ENCODE data around the gene ANKRD44.

The ANKRD44 gene

GRCh38 chr2:197089655-197090054 is 220.9 kb downstream of the ANKRD44 start:
- H3K79me2 ChIP-seq (ENCODE audit: control insufficient read depth, insufficient read depth, low read length, poor library complexity): no peaks in the 10 kb centered on the region
- H2BK120ac ChIP-seq (ENCODE audit: insufficient read depth, low read length, poor library complexity): no peak overlapping the region
- H3K23ac ChIP-seq (ENCODE audit: low read length): no peak overlapping the region
- peak overlapping the region; percentile 11 for H3K4me2 ChIP-seq (ENCODE audit: low read length)
- H3K36me3 ChIP-seq (ENCODE audit: control insufficient read depth in 1 of 2, insufficient read depth in 2 of 2, low read length in 2 of 2): no peaks in the 10 kb centered on the region
- H4K8ac ChIP-seq (ENCODE audit: low read depth, low read length): no peak overlapping the region
- no peak overlapping the region for H3K4ac ChIP-seq (ENCODE audit: low read depth, low read length)
- no peak overlapping the region for H2BK5ac ChIP-seq (ENCODE audit: low read depth, low read length, poor library complexity)
- no peak overlapping the region for H3K4me3 ChIP-seq (ENCODE audit: low read depth, low read length)
- no peak overlapping the region for H2AFZ ChIP-seq (ENCODE audit: insufficient read depth, low read length, poor library complexity)
- peak; percentile 5 to 26 for DNase-seq
- no peaks in the 10 kb centered on the region for H3K27me3 ChIP-seq (ENCODE audit: insufficient read depth, low read length)
- H3K79me1 ChIP-seq (ENCODE audit: low read length): peaks cover 4% of the 10 kb centered on the region
- peak overlapping the region; percentile 16 for H3K27ac ChIP-seq (ENCODE audit: low read depth, low read length)
- no peak overlapping the region for H4K91ac ChIP-seq (ENCODE audit: low read depth, low read length)
- no peak overlapping the region for H3K18ac ChIP-seq (ENCODE audit: low read length)
- H2BK12ac ChIP-seq (ENCODE audit: low read length): no peak overlapping the region
- H3K4me1 ChIP-seq (ENCODE audit: control insufficient read depth in 1 of 2, insufficient read depth in 2 of 2, low read length in 2 of 2): peaks cover 9 to 13% of the 10 kb centered on the region in 2 experiments
- H2AK5ac ChIP-seq (ENCODE audit: low read length): no peak overlapping the region
- H3K9me3 ChIP-seq (ENCODE audit: insufficient read depth, low read depth, low read length): no peaks in the 10 kb centered on the region
- no peak overlapping the region for H3K9ac ChIP-seq (ENCODE audit: low read length)
- H4K12ac ChIP-seq (ENCODE audit: low read depth, low read length): no peak overlapping the region
- H3K14ac ChIP-seq (ENCODE audit: low read length): no peak overlapping the region
- WGBS (ENCODE audit: extremely low coverage, insufficient coverage, insufficient read length): no CpG with 5 or more reads among the region's 2 CpGs

- H4K12ac ChIP-seq (ENCODE audit: low read depth, low read length): no peak overlapping the region
- H3K36me3 ChIP-seq (ENCODE audit: control insufficient read depth in 1 of 2, insufficient read depth in 2 of 2, low read length in 2 of 2): no peaks in the 10 kb centered on the region
- H3K27ac ChIP-seq (ENCODE audit: low read depth, low read length): peak overlapping the region; percentile 54
- H3K14ac ChIP-seq (ENCODE audit: low read length): no peak overlapping the region
- peaks cover 9 to 13% of the 10 kb centered on the region in 2 experiments for H3K4me1 ChIP-seq (ENCODE audit: control insufficient read depth in 1 of 2, insufficient read depth in 2 of 2, low read length in 2 of 2)
- no peak overlapping the region for H3K18ac ChIP-seq (ENCODE audit: low read length)
- H2BK12ac ChIP-seq (ENCODE audit: low read length): no peak overlapping the region
- no peak overlapping the region for H3K4me2 ChIP-seq (ENCODE audit: low read length)
- no peak overlapping the region for H2AK5ac ChIP-seq (ENCODE audit: low read length)
- H3K9me3 ChIP-seq (ENCODE audit: insufficient read depth, low read depth, low read length): no peaks in the 10 kb centered on the region
- no peak overlapping the region for H3K4ac ChIP-seq (ENCODE audit: low read depth, low read length)
- peaks cover 4% of the 10 kb centered on the region for H3K79me1 ChIP-seq (ENCODE audit: low read length)
- no peak overlapping the region for H2AFZ ChIP-seq (ENCODE audit: insufficient read depth, low read length, poor library complexity)
- DNase-seq: peak in 1 of 2 donors; percentile 47
- WGBS (ENCODE audit: extremely low coverage, insufficient coverage, insufficient read length): no CpG with 5 or more reads among the region's 5 CpGs
- no peak overlapping the region for H3K9ac ChIP-seq (ENCODE audit: low read length)
- H2BK5ac ChIP-seq (ENCODE audit: low read depth, low read length, poor library complexity): no peak overlapping the region
- H3K27me3 ChIP-seq (ENCODE audit: insufficient read depth, low read length): no peaks in the 10 kb centered on the region
- H4K8ac ChIP-seq (ENCODE audit: low read depth, low read length): no peak overlapping the region
- H3K79me2 ChIP-seq (ENCODE audit: control insufficient read depth, insufficient read depth, low read length, poor library complexity): no peaks in the 10 kb centered on the region
- no peak overlapping the region for H2BK120ac ChIP-seq (ENCODE audit: insufficient read depth, low read length, poor library complexity)
- H4K91ac ChIP-seq (ENCODE audit: low read depth, low read length): no peak overlapping the region
- no peak overlapping the region for H3K23ac ChIP-seq (ENCODE audit: low read length)
- no peak overlapping the region for H3K4me3 ChIP-seq (ENCODE audit: low read depth, low read length)
Observed at GRCh38 chr2:197088694-197089093, 221.9 kb downstream of the ANKRD44 start.

- Histone ChIP-seq H3K79me2 (ENCODE audit: control insufficient read depth, insufficient read depth, low read length, poor library complexity) (no peaks in the 10 kb centered on the region), H3K4ac (ENCODE audit: low read depth, low read length) (no peak overlapping the region), H2BK5ac (ENCODE audit: low read depth, low read length, poor library complexity) (no peak overlapping the region), H4K91ac (ENCODE audit: low read depth, low read length) (no peak overlapping the region), H2BK120ac (ENCODE audit: insufficient read depth, low read length, poor library complexity) (no peak overlapping the region), H3K9ac (ENCODE audit: low read length) (no peak overlapping the region), H4K12ac (ENCODE audit: low read depth, low read length) (no peak overlapping the region), H3K79me1 (ENCODE audit: low read length) (peaks cover 2% of the 10 kb centered on the region), H3K4me3 (ENCODE audit: low read depth, low read length) (no peak overlapping the region), H3K9me3 (ENCODE audit: insufficient read depth, low read depth, low read length) (no peaks in the 10 kb centered on the region), H2AFZ (ENCODE audit: insufficient read depth, low read length, poor library complexity) (no peak overlapping the region), H2AK5ac (ENCODE audit: low read length) (no peak overlapping the region), H3K14ac (ENCODE audit: low read length) (no peak overlapping the region), H2BK12ac (ENCODE audit: low read length) (no peak overlapping the region), H3K23ac (ENCODE audit: low read length) (no peak overlapping the region), H4K8ac (ENCODE audit: low read depth, low read length) (no peak overlapping the region), H3K36me3 (ENCODE audit: control insufficient read depth in 1 of 2, insufficient read depth in 2 of 2, low read length in 2 of 2) (no peaks in the 10 kb centered on the region), H3K4me2 (ENCODE audit: low read length) (no peak overlapping the region), H3K18ac (ENCODE audit: low read length) (no peak overlapping the region), H3K4me1 (ENCODE audit: control insufficient read depth in 1 of 2, insufficient read depth in 2 of 2, low read length in 2 of 2) (peaks cover 9 to 13% of the 10 kb centered on the region in 2 experiments), H3K27ac (ENCODE audit: low read depth, low read length) (no peak overlapping the region), H3K27me3 (ENCODE audit: insufficient read depth, low read length) (no peaks in the 10 kb centered on the region)
- WGBS (ENCODE audit: extremely low coverage, insufficient coverage, insufficient read length): no CpG with 5 or more reads among the region's 4 CpGs
- peak in 1 of 2 donors; percentile 14 for DNase-seq
Observed at GRCh38 chr2:197086500-197086899, 224.1 kb downstream of the ANKRD44 start.

- H3K4me1 ChIP-seq (ENCODE audit: control insufficient read depth in 1 of 2, insufficient read depth in 2 of 2, low read length in 2 of 2): peaks cover 2 to 8% of the 10 kb centered on the region in 2 experiments
- H2BK5ac ChIP-seq (ENCODE audit: low read depth, low read length, poor library complexity): no peak overlapping the region
- no peak overlapping the region for H3K23ac ChIP-seq (ENCODE audit: low read length)
- no peaks in the 10 kb centered on the region for H3K79me2 ChIP-seq (ENCODE audit: control insufficient read depth, insufficient read depth, low read length, poor library complexity)
- H3K27me3 ChIP-seq (ENCODE audit: insufficient read depth, low read length): no peaks in the 10 kb centered on the region
- WGBS (ENCODE audit: extremely low coverage, insufficient coverage, insufficient read length): no CpG with 5 or more reads among the region's 5 CpGs
- H4K12ac ChIP-seq (ENCODE audit: low read depth, low read length): no peak overlapping the region
- no peak overlapping the region for H4K8ac ChIP-seq (ENCODE audit: low read depth, low read length)
- H3K14ac ChIP-seq (ENCODE audit: low read length): no peak overlapping the region
- no peak overlapping the region for H2AFZ ChIP-seq (ENCODE audit: insufficient read depth, low read length, poor library complexity)
- no peaks in the 10 kb centered on the region for H3K79me1 ChIP-seq (ENCODE audit: low read length)
- no peak overlapping the region for H3K18ac ChIP-seq (ENCODE audit: low read length)
- no peak overlapping the region for H3K9ac ChIP-seq (ENCODE audit: low read length)
- H4K91ac ChIP-seq (ENCODE audit: low read depth, low read length): no peak overlapping the region
- no peak overlapping the region for H2AK5ac ChIP-seq (ENCODE audit: low read length)
- peak overlapping the region; percentile 88 for H2BK12ac ChIP-seq (ENCODE audit: low read length)
- H3K9me3 ChIP-seq (ENCODE audit: insufficient read depth, low read depth, low read length): no peaks in the 10 kb centered on the region
- no peak overlapping the region for H3K4me3 ChIP-seq (ENCODE audit: low read depth, low read length)
- no peaks in the 10 kb centered on the region for H3K36me3 ChIP-seq (ENCODE audit: control insufficient read depth in 1 of 2, insufficient read depth in 2 of 2, low read length in 2 of 2)
- H3K27ac ChIP-seq (ENCODE audit: low read depth, low read length): no peak overlapping the region
- no peak overlapping the region for H3K4ac ChIP-seq (ENCODE audit: low read depth, low read length)
- no peak overlapping the region for H3K4me2 ChIP-seq (ENCODE audit: low read length)
- no peak overlapping the region for H2BK120ac ChIP-seq (ENCODE audit: insufficient read depth, low read length, poor library complexity)
- no peak for DNase-seq
Observed at GRCh38 chr2:197085665-197086064, 224.9 kb downstream of the ANKRD44 start.

Measured in trophoblast cell (in vitro differentiated cells and primary cell).